ENCODE measurements around the gene C2orf76.
"Not testable (repeated sequence)": the region's sequence is repeated elsewhere in the genome, so short reads cannot be mapped to it uniquely, and the experiment has no call there.

Gene C2orf76

GRCh38 chr2:119377993-119378345 is 11.3 kb upstream of the C2orf76 start:
- no peak overlapping the region for H3K4me3 ChIP-seq (ENCODE audit: control insufficient read depth, low read depth, low read length)
- no peak for DNase-seq (ENCODE audit: low read depth)
- TF ChIP-seq CTCF (IDR thresholded peaks at IDR 0.05; ENCODE audit: control insufficient read depth, insufficient read depth, low read depth, low read length, missing control alignments): no peak

DNA sequence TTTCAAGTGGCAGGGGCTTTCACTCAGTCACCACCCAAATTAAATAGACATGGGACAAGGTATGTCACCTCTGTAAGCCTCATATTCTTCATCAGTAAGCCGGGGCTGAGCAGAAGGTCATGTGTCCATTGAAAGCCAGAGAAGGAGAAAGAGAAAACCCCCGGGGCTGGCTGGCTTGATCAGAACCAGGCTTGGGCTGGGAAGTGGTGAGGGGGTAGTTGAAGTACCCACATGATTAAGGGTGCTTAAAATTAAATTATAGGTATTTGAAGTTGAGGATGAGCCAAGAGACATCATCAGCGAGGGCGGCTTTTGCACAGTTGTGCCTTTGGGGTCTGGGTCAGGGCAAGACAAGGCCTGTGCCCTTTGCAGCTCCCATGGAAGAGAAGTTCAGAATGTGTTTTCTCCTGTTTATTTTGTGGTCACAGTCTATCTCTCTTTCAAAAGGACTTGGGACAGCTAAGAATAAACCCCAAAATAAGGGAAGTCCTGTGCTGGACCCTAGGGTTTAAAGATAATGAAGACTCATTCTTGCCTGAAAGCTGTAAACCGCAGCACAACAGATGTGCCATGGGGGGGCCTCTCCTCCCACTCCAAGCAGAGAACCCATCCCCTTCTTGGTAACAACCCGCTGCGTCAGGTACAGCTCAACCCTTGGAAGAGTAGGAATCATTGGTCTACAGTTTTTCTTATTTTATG is 10.8 kb upstream of the C2orf76 start:
- no peak for DNase-seq (ENCODE audit: low read depth)
- H3K4me3 ChIP-seq (ENCODE audit: control insufficient read depth, low read depth, low read length): no peak overlapping the region
- no peak for TF ChIP-seq CTCF (IDR thresholded peaks at IDR 0.05; ENCODE audit: control insufficient read depth, insufficient read depth, low read depth, low read length, missing control alignments)

DNA sequence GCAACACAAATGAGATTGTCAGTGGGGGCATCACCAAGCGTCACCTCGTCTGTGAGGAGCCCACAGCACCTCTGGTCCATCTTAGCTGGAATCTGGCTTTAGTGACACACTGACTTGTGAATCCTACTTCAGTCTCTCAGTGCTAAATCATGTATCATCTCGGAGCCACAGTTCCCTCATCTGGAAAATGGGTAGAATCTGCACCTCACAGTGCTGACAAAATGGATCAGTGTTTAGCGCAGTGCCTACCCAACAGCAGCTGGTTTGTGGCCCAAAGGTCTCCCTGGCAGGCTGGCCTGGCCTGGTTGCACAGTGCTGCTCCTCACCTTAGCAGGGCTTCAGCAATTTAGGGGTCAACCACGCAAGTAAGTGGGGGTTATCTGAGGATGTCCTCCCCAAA is 10.2 kb upstream of the C2orf76 start:
- TF ChIP-seq CTCF (IDR thresholded peaks at IDR 0.05; ENCODE audit: control insufficient read depth, insufficient read depth, low read depth, low read length, missing control alignments): no peak
- DNase-seq (ENCODE audit: low read depth): no peak
- no peak overlapping the region for H3K4me3 ChIP-seq (ENCODE audit: control insufficient read depth, low read depth, low read length)

DNA sequence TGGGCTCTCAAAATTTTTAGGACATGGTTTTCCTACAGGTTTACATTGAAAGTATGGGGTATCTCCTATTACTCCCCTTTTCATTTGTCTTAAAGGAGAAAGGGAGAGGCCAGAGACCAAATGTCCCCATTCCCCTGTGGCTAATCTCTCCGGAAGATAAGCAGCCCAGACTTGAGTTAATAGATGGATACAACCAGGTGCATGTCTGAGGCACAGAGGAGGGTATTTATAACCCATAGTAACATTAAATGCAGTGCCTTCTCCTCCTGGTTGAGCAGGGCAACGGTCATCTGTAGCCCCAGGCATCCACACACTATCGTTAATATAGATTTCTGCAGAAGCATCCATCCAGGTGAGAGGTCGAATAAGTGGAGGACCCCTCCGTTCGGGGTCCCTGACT is 9.8 kb upstream of the C2orf76 start:
- not testable (repeated sequence) for H3K4me3 ChIP-seq (ENCODE audit: control insufficient read depth, low read depth, low read length); DNase-seq (ENCODE audit: low read depth)

DNA sequence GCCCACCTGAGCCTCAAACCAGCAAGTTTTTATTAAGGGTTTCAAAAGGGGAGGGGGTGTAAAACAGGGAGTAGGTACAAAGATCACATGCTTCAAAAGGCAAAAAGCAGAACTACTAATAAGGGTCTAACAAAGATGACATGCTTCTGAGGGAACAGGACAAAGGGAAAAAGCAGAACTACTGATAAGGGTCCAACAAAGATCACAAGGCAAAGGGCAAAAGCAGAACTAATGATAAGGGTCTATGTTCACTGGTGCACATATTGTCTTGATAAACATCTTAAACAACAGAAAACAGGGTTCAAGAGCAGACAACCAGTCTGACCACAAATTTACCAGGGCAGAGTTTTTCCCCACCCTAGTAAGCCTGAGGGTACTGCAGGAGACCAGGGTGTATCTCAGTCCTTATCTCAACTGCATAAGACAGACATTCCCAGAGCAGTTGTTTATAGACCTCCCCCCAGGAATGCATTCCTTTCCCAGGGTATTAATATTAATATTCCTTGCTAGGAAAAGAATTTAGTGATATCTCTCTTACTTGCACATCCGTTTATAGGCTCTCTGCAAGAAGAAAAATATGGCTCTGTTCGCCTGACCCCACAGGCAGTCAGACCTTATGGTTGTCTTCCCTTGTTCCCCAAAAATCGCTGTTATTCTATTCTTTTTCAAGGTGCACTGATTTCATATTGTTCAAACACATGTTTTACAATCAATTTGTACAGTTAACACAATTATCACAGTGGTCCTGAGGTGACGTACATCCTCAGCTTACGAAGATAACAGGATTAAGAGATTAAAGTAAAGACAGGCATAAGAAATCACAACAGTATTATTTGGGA is 7.5 kb upstream of the C2orf76 start:
- not testable (repeated sequence) for H3K4me3 ChIP-seq (ENCODE audit: control insufficient read depth, low read depth, low read length); DNase-seq (ENCODE audit: low read depth)

DNA sequence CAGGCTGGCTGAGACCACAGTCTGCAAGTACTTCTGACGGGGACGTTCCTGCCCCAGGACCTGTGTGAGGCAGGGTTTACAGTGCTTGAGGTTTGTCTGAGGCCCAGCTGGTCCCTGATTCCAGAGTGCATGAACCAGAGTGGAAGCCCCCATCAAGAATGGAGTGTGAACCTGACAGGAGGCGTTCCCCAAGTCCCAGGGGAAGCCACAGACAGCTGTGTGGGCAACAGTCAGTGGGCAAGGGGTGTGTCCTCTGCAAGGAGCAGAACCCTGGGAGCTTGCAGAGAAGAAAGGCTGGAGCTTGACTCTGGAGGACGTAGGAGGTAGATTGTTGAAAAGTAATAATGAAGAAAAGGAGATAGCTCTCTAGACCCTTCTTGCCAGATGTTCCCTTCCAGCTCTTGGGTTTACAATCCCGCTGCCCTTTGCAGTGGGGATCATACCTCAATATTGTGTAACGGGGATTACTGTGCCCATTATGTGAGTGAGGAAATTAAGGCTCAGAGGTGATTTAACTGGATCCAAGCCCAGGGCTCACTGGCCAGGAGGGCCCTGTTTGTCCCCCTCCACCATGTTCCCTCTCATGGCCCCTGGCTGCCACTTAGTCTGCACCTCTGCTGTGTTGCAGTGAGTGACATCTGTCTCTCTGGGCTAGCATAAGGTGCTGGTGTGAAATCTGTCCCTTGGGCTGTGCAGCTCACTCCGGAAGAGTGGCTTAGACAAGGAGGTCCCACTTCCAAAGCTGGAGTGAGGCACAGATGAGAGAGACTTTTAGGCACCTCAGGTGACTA is 6.3 kb upstream of the C2orf76 start:
- no peak overlapping the region for H3K4me3 ChIP-seq (ENCODE audit: control insufficient read depth, low read depth, low read length)
- no peak for TF ChIP-seq CTCF (IDR thresholded peaks at IDR 0.05; ENCODE audit: control insufficient read depth, insufficient read depth, low read depth, low read length, missing control alignments)
- DNase-seq (ENCODE audit: low read depth): no peak

DNA sequence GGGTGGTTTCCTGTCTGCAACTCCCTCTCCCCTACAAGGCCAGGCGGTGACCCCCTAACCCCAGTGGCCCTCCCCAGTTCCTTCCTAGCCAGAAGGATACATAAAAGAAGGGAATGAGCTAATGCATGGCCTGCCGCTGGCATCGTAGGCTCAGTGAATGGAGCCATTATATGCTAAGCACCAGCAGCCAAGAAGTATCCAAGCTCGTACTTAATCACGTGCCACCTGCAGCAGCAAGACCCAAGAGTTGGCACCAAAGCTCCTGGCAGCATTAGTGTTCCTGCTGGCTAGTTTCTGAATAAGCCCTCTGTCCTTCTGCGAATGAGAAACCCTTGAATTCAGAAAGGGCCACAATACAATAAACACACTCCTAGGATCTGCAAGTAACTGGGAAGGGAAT is 4.5 kb upstream of the C2orf76 start:
- no peak for DNase-seq (ENCODE audit: low read depth)
- TF ChIP-seq CTCF (IDR thresholded peaks at IDR 0.05; ENCODE audit: control insufficient read depth, insufficient read depth, low read depth, low read length, missing control alignments): no peak
- H3K4me3 ChIP-seq (ENCODE audit: control insufficient read depth, low read depth, low read length): no peak overlapping the region

Data from AG09309 (cell line).